ENCODE data around the gene NKX1-1.

Gene NKX1-1

DNA sequence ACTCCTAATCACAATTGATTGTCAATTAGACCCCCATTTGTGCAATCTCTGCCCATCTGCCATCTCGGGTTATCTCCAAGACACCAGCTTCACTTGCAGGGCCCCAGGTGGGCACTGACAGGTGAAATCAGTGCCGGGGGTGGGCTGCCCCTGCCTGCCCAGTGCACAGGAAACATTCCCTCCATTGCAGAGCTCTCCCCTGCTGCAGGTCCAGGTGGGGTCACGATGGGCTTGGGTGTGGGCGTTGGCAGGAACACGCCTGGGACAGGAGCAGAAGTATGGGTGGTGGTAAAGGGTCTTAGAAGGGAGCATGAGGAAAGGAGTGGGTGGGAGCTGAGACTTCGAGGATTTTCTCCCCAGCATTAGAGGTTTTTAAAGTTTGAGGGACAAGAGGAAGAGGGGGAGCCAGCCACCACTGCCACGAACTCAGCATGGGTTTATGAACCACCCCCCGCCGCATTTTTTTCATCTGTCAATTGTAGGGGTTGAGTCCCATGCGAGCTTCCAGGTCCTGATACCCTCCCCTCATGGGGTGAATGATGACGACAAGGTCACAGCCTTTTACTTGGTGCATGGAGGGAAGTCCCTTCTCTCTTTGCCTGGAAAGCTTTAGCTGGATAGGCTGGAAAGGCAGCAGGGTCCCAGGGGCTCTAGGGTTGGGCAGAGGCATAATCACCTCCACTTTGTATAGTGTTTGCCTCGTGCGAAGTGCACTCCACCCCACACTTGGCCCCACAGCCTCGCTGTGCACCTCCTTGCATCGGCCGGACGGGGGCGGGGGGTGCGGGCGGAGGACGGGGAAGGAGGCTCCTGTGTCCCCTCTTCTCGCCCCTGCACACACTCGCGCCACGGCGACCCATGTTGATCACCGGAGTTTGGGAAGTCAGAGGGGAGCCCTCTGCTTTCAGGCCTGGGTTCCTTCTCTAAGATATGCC, 3.5 kb upstream of the NKX1-1 start:
- Histone ChIP-seq H3K4me1 (no peaks in the 10 kb centered on the region), H3K4me3 (ENCODE audit: low read depth, low read length) (no peak overlapping the region), H3K36me3 (no peaks in the 10 kb centered on the region), H3K27me3 (peaks cover 85% of the 10 kb centered on the region), H3K9me3 (no peaks in the 10 kb centered on the region)
- TF ChIP-seq, protein P1, sequence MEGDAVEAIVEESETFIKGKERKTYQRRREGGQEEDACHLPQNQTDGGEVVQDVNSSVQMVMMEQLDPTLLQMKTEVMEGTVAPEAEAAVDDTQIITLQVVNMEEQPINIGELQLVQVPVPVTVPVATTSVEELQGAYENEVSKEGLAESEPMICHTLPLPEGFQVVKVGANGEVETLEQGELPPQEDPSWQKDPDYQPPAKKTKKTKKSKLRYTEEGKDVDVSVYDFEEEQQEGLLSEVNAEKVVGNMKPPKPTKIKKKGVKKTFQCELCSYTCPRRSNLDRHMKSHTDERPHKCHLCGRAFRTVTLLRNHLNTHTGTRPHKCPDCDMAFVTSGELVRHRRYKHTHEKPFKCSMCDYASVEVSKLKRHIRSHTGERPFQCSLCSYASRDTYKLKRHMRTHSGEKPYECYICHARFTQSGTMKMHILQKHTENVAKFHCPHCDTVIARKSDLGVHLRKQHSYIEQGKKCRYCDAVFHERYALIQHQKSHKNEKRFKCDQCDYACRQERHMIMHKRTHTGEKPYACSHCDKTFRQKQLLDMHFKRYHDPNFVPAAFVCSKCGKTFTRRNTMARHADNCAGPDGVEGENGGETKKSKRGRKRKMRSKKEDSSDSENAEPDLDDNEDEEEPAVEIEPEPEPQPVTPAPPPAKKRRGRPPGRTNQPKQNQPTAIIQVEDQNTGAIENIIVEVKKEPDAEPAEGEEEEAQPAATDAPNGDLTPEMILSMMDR (IDR thresholded peaks at IDR 0.05; ENCODE audit: low read depth, low read length) = no peak
- no peak for DNase-seq

DNA sequence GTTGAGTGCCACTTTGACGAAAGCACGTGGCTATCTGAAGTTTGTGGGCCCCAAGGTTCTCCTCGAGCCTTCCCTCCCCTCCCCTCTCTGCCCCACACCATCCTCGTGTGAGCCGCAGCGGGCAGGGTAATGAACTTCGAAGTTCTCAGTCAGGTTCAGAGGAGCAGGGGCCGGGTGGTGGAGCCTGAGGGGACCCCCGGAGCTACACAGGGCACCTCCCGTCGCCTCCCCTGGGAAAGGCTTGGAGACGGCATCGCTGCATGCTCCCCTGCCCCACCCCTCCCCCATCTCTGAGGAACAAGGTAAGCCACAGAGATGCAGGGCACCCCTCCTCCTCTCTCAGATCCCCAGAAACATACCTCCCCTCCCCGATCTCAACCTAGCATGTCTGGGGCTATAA, 2.8 kb upstream of the NKX1-1 start:
- Histone ChIP-seq H3K9me3 (no peaks in the 10 kb centered on the region), H3K36me3 (no peaks in the 10 kb centered on the region), H3K4me1 (no peaks in the 10 kb centered on the region), H3K27me3 (peaks cover 91% of the 10 kb centered on the region), H3K4me3 (ENCODE audit: low read depth, low read length) (no peak overlapping the region)
- TF ChIP-seq, protein P1 (IDR thresholded peaks at IDR 0.05; ENCODE audit: low read depth, low read length) = no peak
- no peak for DNase-seq

DNA sequence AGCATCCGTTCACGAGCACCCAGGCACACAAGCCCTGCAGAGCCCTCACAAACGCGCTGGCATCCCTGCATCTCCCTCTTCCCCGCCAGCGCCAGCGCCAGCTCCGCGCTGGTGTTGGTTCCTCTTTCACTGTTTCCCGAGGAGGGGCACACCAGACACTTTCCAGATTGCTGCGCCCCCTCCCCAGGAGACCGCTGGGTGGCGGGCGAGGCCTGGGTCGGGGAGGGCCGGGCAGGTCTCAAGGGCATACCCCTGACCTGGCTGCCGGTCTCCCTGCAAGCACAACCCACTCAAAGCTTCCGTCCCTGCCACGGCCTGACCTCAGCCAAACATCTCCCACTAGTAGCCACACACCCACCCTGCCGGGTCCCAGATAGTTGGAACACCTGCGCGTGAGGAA, 2.2 kb upstream of the NKX1-1 start:
- peaks cover 93% of the 10 kb centered on the region for H3K27me3 ChIP-seq

DNA sequence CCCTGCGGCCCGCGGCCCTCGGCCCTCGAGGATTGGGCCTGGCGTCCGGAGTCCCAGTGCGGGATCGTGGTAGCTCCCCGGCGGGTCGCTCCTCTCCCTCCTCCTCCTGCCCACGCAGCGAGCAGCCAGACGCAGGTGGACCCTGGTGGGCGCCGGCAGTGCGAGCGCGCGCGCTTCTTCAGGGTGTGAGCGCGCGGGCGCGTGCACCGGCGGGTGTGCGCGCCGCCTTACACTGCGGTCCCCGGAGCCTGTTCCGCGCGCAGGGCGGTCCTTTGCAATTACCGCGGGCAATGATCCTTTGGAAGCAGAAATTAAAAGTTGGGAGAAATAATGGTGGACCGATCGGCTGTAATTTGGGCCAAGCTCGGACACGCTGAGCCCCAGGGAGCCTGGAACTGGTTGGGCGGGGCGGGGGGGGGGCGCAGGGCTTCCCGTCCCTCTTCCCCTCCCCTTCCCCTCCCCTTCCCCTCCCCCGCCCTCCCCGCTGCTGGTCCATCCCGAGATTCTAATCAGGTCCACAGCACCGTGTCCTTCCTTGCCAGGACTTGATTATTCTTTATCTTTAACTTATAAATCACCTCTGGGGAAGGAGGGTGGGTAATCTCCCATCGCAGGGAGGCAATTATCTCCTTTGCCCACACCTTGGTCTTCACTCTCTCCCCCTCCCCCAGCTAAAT, 1.6 kb upstream of the NKX1-1 start:
- Histone ChIP-seq H3K36me3 (no peaks in the 10 kb centered on the region), H3K9me3 (no peaks in the 10 kb centered on the region), H3K27me3 (peaks cover 95% of the 10 kb centered on the region), H3K4me3 (ENCODE audit: low read depth, low read length) (no peak overlapping the region), H3K4me1 (no peaks in the 10 kb centered on the region)
- TF ChIP-seq, protein P1 (IDR thresholded peaks at IDR 0.05; ENCODE audit: low read depth, low read length) = no peak
- no peak for DNase-seq

More for the DNA sequence above, 2.2 kb upstream of the NKX1-1 start:
- Histone ChIP-seq H3K9me3 (no peaks in the 10 kb centered on the region), H3K4me3 (ENCODE audit: low read depth, low read length) (no peak overlapping the region), H3K4me1 (no peaks in the 10 kb centered on the region), H3K36me3 (no peaks in the 10 kb centered on the region)
- no peak for DNase-seq
- TF ChIP-seq, protein P1 (IDR thresholded peaks at IDR 0.05; ENCODE audit: low read depth, low read length) = peak; percentile 36

DNA sequence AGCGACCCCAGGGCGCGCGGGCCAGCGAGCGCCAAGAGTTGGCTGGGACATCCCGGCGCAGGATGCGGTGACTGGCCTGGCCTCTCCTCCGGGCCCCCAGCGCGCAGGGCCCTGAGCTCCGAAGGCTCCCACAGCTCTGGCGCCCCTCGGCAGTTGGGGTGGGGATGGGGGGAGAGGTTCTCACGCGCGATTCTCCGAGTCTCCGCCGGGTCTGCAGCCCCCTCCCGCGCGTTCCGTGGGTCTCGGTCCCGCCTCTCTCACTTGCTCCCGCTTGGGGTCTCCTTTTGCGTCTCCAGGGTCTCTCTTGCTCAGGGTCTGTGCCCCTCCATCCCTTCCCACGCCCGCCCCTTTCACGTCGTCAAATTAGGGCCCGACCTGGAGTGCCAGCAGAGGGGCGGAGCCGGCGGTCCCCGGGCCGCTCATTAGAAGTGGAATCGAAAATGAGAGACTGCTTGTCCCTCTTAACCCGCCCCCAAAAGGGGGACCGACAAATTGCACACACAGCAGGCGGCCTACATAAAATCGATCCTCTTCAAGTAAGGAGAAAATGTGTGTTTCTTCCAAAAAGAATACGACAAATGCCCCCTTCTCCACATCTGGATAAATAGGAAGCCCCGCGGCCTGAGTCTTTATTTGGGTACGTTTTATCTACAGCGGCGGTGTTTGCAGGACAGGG, 877 bp upstream of the NKX1-1 start:
- Histone ChIP-seq H3K9me3 (no peaks in the 10 kb centered on the region), H3K4me1 (no peaks in the 10 kb centered on the region), H3K36me3 (no peaks in the 10 kb centered on the region), H3K27me3 (peaks cover 95% of the 10 kb centered on the region), H3K4me3 (ENCODE audit: low read depth, low read length) (no peak overlapping the region)
- TF ChIP-seq, protein P1 (IDR thresholded peaks at IDR 0.05; ENCODE audit: low read depth, low read length) = no peak
- DNase-seq = no peak
